ENCODE measurements around the gene LYRM4. TPM values are rescaled to one million over a fixed set of nuclear protein-coding genes. Genes with fewer than 3 reads are reported as not detected.
"Not testable (repeated sequence)": the region's sequence is repeated elsewhere in the genome, so short reads cannot be mapped to it uniquely, and the experiment has no call there.

The LYRM4 gene
- total RNA-seq, 1 experiment from 2014 or later = 44.3 TPM

GRCh38 chr6:5121479-5121878 lies 139.3 kb downstream of the LYRM4 start:
- no peak for TF ChIP-seq CTCF (conservative IDR thresholded peaks at IDR 0.05)
- H3K4me2 ChIP-seq (ENCODE audit: insufficient read depth, insufficient read length, low read length) = no peak overlapping the region
- H3K23ac ChIP-seq (ENCODE audit: insufficient read length, low read depth, low read length) = no peak overlapping the region
- Mint-ChIP-seq H3K27ac (no peak overlapping the region), H3K4me3 (no peak overlapping the region), H3K4me1 (peaks cover 7 to 11% of the 10 kb centered on the region in 2 experiments), H3K27me3 (ENCODE audit: low read depth) (no peaks in the 10 kb centered on the region), H3K36me3 (ENCODE audit: insufficient read depth in 1 of 3, low read depth in 3 of 3) (peaks cover 5 to 6% (median 6%) of the 10 kb centered on the region in 3 experiments; a peak in 3 of 7 replicates), H3K9me3 (no peaks in the 10 kb centered on the region; a peak in 1 of 5 replicates)
- H3K4ac ChIP-seq (ENCODE audit: low read depth, low read length) = no peak overlapping the region
- H2BK20ac ChIP-seq (ENCODE audit: low read depth, low read length, poor library complexity, severe bottlenecking) = no peak overlapping the region
- H3K9me3 ChIP-seq (ENCODE audit: control insufficient read depth, low read depth, low read length) = no peaks in the 10 kb centered on the region
- no CpG with 5 or more reads among the region's 6 CpGs for WGBS (ENCODE audit: extremely low coverage, insufficient read length, low lambda C conversion rate)
- no peaks in the 10 kb centered on the region for H4K20me1 ChIP-seq (ENCODE audit: control insufficient read depth, insufficient read depth, insufficient read length)
- no peak overlapping the region for H2AFZ ChIP-seq (ENCODE audit: low read length)
- H2BK5ac ChIP-seq (ENCODE audit: insufficient read length, low read length) = no peak overlapping the region
- H3K79me2 ChIP-seq (ENCODE audit: insufficient read depth, low read length) = no peaks in the 10 kb centered on the region
- no peaks in the 10 kb centered on the region for H3K27me3 ChIP-seq (ENCODE audit: insufficient read depth, low read length)
- no peak overlapping the region for H2AK5ac ChIP-seq (ENCODE audit: insufficient read length, low read length)
- H3T11ph ChIP-seq (ENCODE audit: low read length) = no peak overlapping the region
- H2BK15ac ChIP-seq (ENCODE audit: low read depth, low read length) = no peak overlapping the region
- no peaks in the 10 kb centered on the region for H3K79me1 ChIP-seq (ENCODE audit: insufficient read depth, low read depth, low read length, poor library complexity, severe bottlenecking)
- H2BK120ac ChIP-seq (ENCODE audit: low read depth, low read length, poor library complexity, severe bottlenecking) = no peak overlapping the region
- no peak overlapping the region for H4K5ac ChIP-seq (ENCODE audit: insufficient read length, low read depth, low read length)
- no peak overlapping the region for H4K91ac ChIP-seq (ENCODE audit: insufficient read length, low read depth, low read length)
- H3K9ac ChIP-seq (ENCODE audit: extremely low read depth, insufficient read length, low read length) = no peak overlapping the region
- no peak overlapping the region for H3K27ac ChIP-seq (ENCODE audit: insufficient read length, low read depth, low read length)
- no peak for DNase-seq
- H2BK12ac ChIP-seq (ENCODE audit: insufficient read length, low read depth, low read length) = no peak overlapping the region
- no peak overlapping the region for H3K14ac ChIP-seq (ENCODE audit: insufficient read depth, low read length)
- H3K4me1 ChIP-seq (ENCODE audit: insufficient read depth, low read length) = peaks cover 4% of the 10 kb centered on the region; the same call in 1 of the 2 replicates
- H4K8ac ChIP-seq (replicated peaks; ENCODE audit: insufficient read length, low read depth, low read length) = no peak overlapping the region
- no peak overlapping the region for H3K18ac ChIP-seq (ENCODE audit: insufficient read length, low read depth, low read length)
- H3K56ac ChIP-seq (ENCODE audit: insufficient read length, low read depth, low read length) = no peak overlapping the region
- peaks cover 4% of the 10 kb centered on the region for H3K23me2 ChIP-seq (ENCODE audit: insufficient read length, low read depth, low read length, poor library complexity, severe bottlenecking)

DNA sequence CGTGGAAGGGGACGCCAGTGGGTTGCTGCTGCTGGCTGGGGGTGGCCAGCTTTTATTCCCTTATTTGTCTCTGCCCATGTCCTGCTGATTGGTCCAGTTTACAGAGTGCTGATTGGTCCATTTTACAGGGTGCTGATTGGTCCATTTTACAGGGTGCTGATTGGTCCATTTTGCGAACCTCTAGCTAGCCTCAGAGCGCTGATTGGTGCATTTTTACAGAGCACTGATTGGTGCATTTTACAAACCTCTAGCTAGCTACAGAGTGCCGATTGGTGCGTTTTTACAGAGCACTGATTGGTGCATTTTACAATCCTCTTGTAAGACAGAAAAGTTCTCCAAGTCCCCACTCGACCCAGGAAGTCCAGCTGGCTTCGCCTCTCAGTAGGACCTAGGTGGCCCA lies 140.2 kb downstream of the LYRM4 start:
- not testable (repeated sequence) for H2BK15ac ChIP-seq (ENCODE audit: low read depth, low read length); H4K8ac ChIP-seq (replicated peaks; ENCODE audit: insufficient read length, low read depth, low read length); H3K27ac Mint-ChIP-seq; H3K18ac ChIP-seq (ENCODE audit: insufficient read length, low read depth, low read length); DNase-seq; H3K4ac ChIP-seq (ENCODE audit: low read depth, low read length); H3K56ac ChIP-seq (ENCODE audit: insufficient read length, low read depth, low read length); H2BK12ac ChIP-seq (ENCODE audit: insufficient read length, low read depth, low read length); H3K79me1 ChIP-seq (ENCODE audit: insufficient read depth, low read depth, low read length, poor library complexity, severe bottlenecking); H3K9me3 Mint-ChIP-seq; H3K9me3 ChIP-seq (ENCODE audit: control insufficient read depth, low read depth, low read length); H3K4me2 ChIP-seq (ENCODE audit: insufficient read depth, insufficient read length, low read length); H3T11ph ChIP-seq (ENCODE audit: low read length); H3K9ac ChIP-seq (ENCODE audit: extremely low read depth, insufficient read length, low read length); H2BK5ac ChIP-seq (ENCODE audit: insufficient read length, low read length); H3K79me2 ChIP-seq (ENCODE audit: insufficient read depth, low read length); H3K36me3 Mint-ChIP-seq (ENCODE audit: insufficient read depth in 1 of 3, low read depth in 3 of 3); H2AK5ac ChIP-seq (ENCODE audit: insufficient read length, low read length); H4K5ac ChIP-seq (ENCODE audit: insufficient read length, low read depth, low read length); H2BK120ac ChIP-seq (ENCODE audit: low read depth, low read length, poor library complexity, severe bottlenecking); H2BK20ac ChIP-seq (ENCODE audit: low read depth, low read length, poor library complexity, severe bottlenecking); H4K20me1 ChIP-seq (ENCODE audit: control insufficient read depth, insufficient read depth, insufficient read length); H3K14ac ChIP-seq (ENCODE audit: insufficient read depth, low read length); H3K23ac ChIP-seq (ENCODE audit: insufficient read length, low read depth, low read length); H3K27me3 ChIP-seq (ENCODE audit: insufficient read depth, low read length); H3K23me2 ChIP-seq (ENCODE audit: insufficient read length, low read depth, low read length, poor library complexity, severe bottlenecking); H3K4me3 Mint-ChIP-seq; H3K27ac ChIP-seq (ENCODE audit: insufficient read length, low read depth, low read length); H2AFZ ChIP-seq (ENCODE audit: low read length); H3K27me3 Mint-ChIP-seq (ENCODE audit: low read depth); H3K4me1 ChIP-seq (ENCODE audit: insufficient read depth, low read length); H3K4me1 Mint-ChIP-seq; H4K91ac ChIP-seq (ENCODE audit: insufficient read length, low read depth, low read length)
- WGBS (ENCODE audit: extremely low coverage, insufficient read length, low lambda C conversion rate) = no CpG with 5 or more reads among the region's 8 CpGs

Measured in H9 (cell line).